Glutamatergic neuron (in vitro differentiated cells): ENCODE data around the gene PTPN2. TPM values are rescaled to one million over a fixed set of nuclear protein-coding genes. Genes with fewer than 3 reads are reported as not detected.

Source experiments
- DNase-seq: peaks from one replicate; pipeline ENCODE4 v3.0.0; 2022
- H3K27ac Mint-ChIP-seq: one replicate; pipeline ENCODE4 v1.8.0; 2020; ENCODE audit warnings: mild to moderate bottlenecking, mixed read lengths, inconsistent platforms; ENCODE audit not compliant: unreplicated experiment
- H3K27me3 Mint-ChIP-seq: one replicate; pipeline ENCODE4 v1.8.0; 2020; ENCODE audit warnings: mild to moderate bottlenecking, moderate library complexity, mixed read lengths, inconsistent platforms; ENCODE audit not compliant: unreplicated experiment
- H3K36me3 Mint-ChIP-seq: one replicate; pipeline ENCODE4 v1.8.0; 2020; ENCODE audit warnings: mild to moderate bottlenecking, mixed read lengths, inconsistent platforms; ENCODE audit not compliant: unreplicated experiment
- H3K4me1 Mint-ChIP-seq: one replicate; pipeline ENCODE4 v1.8.0; 2020; ENCODE audit warnings: mild to moderate bottlenecking, low read depth, mixed read lengths, inconsistent platforms; ENCODE audit not compliant: unreplicated experiment
- H3K4me3 Mint-ChIP-seq: one replicate; pipeline ENCODE4 v1.8.0; 2020; ENCODE audit warnings: mild to moderate bottlenecking, mixed read lengths, inconsistent platforms; ENCODE audit not compliant: unreplicated experiment
- H3K9me3 Mint-ChIP-seq: one replicate; pipeline ENCODE4 v1.8.0; 2020; ENCODE audit warnings: mild to moderate bottlenecking, moderate library complexity, mixed read lengths, inconsistent platforms; ENCODE audit not compliant: unreplicated experiment
- total RNA-seq: library from RNA; stranded (reverse); fragmentation: NEBNext Ultra II Directional; extraction: Animal tissue kit (Norgen Biotek cat#: 25700); gene quantifications from one replicate; pipeline ENCODE4 v1.2.1, GENCODE V29; 2021; ENCODE audit not compliant: unreplicated experiment
- TF ChIP-seq, protein P1 (sequence below): fragments of 200-600 bp; sonication (generic); IDR thresholded peaks from one replicate; pipeline ENCODE4 v1.5.0; 2021; ENCODE audit not compliant: partially characterized antibody, unreplicated experiment

PTPN2 gene
- total RNA-seq, 1 donor from 2014 or later = 33.3 TPM

DNA sequence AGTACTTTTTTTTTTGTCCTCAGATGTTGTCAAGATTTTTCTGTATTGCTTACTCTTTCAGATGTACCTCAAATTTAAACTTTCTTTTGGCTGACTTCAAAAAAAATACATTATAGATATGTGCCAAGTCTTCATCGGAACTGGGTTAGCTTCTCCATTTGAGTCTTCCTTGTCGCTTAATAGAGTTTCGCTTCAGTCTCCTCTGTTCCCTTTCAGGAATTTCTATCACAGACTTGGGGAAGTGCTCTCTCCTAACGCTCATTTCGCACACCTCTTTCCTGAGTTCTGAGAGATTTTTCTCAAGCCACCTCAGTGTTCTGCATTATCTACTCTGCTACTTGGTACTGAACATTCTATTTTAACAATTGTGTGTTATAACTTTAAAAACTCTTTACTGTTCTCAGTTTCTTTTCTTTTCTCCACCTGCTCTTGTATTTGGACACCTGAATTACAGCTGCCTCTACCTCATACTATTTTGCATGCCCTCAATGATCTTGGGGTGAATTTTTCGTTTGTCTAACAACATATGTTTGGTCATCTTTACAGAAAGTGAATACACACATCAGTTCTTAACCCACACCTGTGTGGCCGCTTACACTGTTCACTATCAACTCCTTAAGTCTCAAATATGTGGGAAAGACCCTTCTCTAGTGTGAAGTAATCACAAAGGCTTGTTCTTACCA is 16.5 kb downstream of the PTPN2 start:
- no peak for DNase-seq
- Mint-ChIP-seq H3K27me3 (peaks cover 3% of the 10 kb centered on the region), H3K4me1 (peaks cover 3% of the 10 kb centered on the region), H3K27ac (no peak overlapping the region), H3K36me3 (peaks cover 4% of the 10 kb centered on the region), H3K4me3 (no peak overlapping the region), H3K9me3 (peaks cover 6% of the 10 kb centered on the region)
- TF ChIP-seq, protein P1, sequence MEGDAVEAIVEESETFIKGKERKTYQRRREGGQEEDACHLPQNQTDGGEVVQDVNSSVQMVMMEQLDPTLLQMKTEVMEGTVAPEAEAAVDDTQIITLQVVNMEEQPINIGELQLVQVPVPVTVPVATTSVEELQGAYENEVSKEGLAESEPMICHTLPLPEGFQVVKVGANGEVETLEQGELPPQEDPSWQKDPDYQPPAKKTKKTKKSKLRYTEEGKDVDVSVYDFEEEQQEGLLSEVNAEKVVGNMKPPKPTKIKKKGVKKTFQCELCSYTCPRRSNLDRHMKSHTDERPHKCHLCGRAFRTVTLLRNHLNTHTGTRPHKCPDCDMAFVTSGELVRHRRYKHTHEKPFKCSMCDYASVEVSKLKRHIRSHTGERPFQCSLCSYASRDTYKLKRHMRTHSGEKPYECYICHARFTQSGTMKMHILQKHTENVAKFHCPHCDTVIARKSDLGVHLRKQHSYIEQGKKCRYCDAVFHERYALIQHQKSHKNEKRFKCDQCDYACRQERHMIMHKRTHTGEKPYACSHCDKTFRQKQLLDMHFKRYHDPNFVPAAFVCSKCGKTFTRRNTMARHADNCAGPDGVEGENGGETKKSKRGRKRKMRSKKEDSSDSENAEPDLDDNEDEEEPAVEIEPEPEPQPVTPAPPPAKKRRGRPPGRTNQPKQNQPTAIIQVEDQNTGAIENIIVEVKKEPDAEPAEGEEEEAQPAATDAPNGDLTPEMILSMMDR = no peak

DNA sequence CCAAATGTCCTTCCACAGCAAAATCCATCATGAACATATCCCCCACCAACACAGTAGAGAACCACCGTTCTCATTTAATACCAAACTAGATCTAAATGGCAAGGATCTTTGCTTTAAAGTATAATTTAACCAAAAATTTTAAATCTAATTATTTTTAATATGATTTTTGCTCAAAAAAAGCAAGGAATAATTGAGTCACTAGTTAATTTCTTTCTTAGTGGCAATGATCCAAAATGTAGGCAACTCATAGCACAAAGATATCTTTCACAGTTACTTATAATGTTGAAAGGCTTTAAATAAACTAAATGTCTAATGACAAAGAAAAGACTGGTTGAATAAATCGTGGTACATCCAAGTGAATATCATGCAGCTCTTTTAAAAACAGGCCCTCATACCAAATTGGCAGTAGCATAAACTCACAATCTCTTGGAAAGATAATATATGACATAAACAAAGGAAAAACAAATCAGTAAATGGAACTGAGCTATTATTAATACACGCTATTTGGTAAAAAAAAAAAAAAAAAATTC is 20.3 kb downstream of the PTPN2 start:
- Mint-ChIP-seq H3K4me1 (peaks cover 22% of the 10 kb centered on the region), H3K27ac (peak overlapping the region; percentile 44), H3K36me3 (no peaks in the 10 kb centered on the region), H3K27me3 (no peaks in the 10 kb centered on the region), H3K9me3 (peaks cover 4% of the 10 kb centered on the region), H3K4me3 (no peak overlapping the region)
- TF ChIP-seq, protein P1 = no peak
- DNase-seq = no peak

DNA sequence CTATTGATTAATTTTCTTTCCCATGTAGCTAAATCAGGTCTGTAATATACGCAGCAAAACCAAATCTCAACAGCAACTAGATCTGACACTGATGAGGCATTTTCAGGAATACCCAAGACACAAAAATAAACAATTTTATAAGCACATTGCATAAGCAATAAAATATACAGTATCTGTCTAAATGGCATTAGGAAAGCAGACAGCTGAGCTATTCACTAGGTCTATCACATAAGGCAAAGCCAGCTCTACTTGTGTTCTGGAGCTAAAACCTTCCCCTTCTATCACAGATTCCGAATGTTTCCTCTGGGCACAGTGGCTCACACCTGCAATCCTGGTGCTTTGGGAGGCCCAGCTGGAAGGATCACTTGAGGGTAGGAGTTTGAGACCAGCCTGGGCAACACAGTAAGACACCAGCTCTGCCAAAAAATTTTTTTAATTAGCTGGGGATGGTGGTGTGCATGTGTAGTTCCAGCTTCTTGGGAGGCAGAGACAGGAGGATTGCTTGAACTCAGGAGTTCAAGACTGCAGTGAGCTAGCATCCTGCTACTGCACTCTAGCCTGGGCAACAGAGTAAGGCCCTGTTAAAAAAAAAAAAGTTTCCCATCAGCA is 21.1 kb downstream of the PTPN2 start:
- Mint-ChIP-seq H3K27me3 (no peaks in the 10 kb centered on the region), H3K4me1 (peaks cover 22% of the 10 kb centered on the region), H3K4me3 (no peak overlapping the region), H3K9me3 (peaks cover 4% of the 10 kb centered on the region), H3K27ac (peak overlapping the region; percentile 95), H3K36me3 (no peaks in the 10 kb centered on the region)
- TF ChIP-seq, protein P1 = no peak
- no peak for DNase-seq

DNA sequence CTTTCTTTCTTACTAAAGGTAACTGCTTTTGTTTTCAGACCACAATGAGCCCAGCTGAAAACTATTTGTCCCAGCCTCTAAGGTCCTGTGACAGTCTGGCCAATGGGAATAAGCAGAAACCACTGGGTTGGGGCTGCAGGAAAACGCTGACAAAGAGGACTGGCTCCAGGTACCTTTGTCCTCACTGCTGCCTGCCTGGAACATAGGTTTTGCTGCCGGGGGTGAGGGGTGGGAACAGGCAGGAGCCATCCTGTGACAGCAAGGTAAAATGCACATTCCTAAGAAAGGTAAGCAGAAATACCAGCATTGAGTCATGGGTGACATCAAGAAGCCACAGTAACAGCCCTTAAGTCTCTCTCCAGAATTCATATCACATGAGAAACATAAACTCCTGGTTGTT is 21.6 kb downstream of the PTPN2 start:
- H3K4me1 Mint-ChIP-seq = peaks cover 22% of the 10 kb centered on the region
- peak overlapping the region; percentile 95 for H3K27ac Mint-ChIP-seq
- peak overlapping the region; percentile 74 for H3K4me3 Mint-ChIP-seq
- no peaks in the 10 kb centered on the region for H3K36me3 Mint-ChIP-seq
- H3K27me3 Mint-ChIP-seq = no peaks in the 10 kb centered on the region
- TF ChIP-seq, protein P1 = no peak
- peaks cover 4% of the 10 kb centered on the region for H3K9me3 Mint-ChIP-seq
- DNase-seq = no peak

DNA sequence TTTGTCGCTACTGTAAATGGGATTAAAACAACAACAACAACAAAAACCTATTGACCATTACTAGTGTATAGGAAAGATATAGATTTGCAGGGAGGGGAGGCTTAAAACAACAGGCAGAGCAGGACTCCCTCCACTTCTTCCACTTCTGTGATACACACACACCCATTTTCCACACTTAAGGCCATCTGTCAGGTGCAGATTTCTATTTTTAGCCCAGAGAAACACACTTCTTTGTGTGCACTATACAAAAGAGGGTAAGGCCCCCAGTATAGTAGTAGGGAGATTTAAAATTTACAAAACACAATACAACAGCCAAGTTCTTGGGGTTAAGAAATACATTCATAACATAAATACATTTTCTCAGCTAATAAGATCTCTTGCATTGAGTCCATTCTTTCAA is 22.4 kb downstream of the PTPN2 start:
- no peaks in the 10 kb centered on the region for H3K27me3 Mint-ChIP-seq
- peaks cover 4% of the 10 kb centered on the region for H3K9me3 Mint-ChIP-seq
- no peak for DNase-seq
- peak overlapping the region; percentile 74 for H3K4me3 Mint-ChIP-seq
- no peaks in the 10 kb centered on the region for H3K36me3 Mint-ChIP-seq
- TF ChIP-seq, protein P1 = no peak
- peaks cover 22% of the 10 kb centered on the region for H3K4me1 Mint-ChIP-seq
- peak overlapping the region; percentile 95 for H3K27ac Mint-ChIP-seq
